OCI-LY7 (cell line): Measurements from ENCODE around the gene INF2. TPM values are rescaled to one million over a fixed set of nuclear protein-coding genes. Genes with fewer than 3 reads are reported as not detected.
A peak's percentile ranks its signal among the peaks of the same experiment; 100 is the strongest.

Experiments used
- BruUV-seq: library from RNA; stranded (reverse); fragments of 400-500 nt; replicated peaks from 2 replicates; lab custom pipeline; 2021; lab: Mats Ljungman, UMichigan
- CTCF ChIA-PET: fragments of 300-600 bp; sonication (Branson Sonifier 250); formaldehyde crosslinking; loops from one replicate; lab custom pipeline; 2022; ENCODE audit warnings: antibody characterized with exemption; ENCODE audit not compliant: unreplicated experiment; lab: Charles Lee
- POLR2A ChIA-PET: fragments of 300-600 bp; sonication (Branson Sonifier 250); formaldehyde crosslinking; loops from one replicate; lab custom pipeline; 2022; ENCODE audit warnings: antibody characterized with exemption; lab: Charles Lee
- DNase-seq: peaks from one replicate; pipeline ENCODE4 v3.0.0-alpha.2; 2015; ENCODE audit warnings: low spot score
- H2AFZ ChIP-seq: fragments of 200-600 bp; sonication (generic), shearing (Covaris generic); 2 replicates; pipeline ENCODE4 v1.6.1; 2014; ENCODE audit warnings: mild to moderate bottlenecking, antibody characterized with exemption, low read length, moderate library complexity
- H3K27ac ChIP-seq: fragments of 200-600 bp; sonication (generic); 2 replicates; pipeline ENCODE4 v1.5.1; 2014; ENCODE audit warnings: mixed run types, low read depth, mild to moderate bottlenecking, moderate library complexity, low read length, inconsistent platforms; ENCODE audit not compliant: poor library complexity, severe bottlenecking
- H3K36me3 ChIP-seq: fragments of 200-600 bp; sonication (generic); 2 replicates; pipeline ENCODE4 v1.6.1; 2014; ENCODE audit warnings: mild to moderate bottlenecking, antibody characterized with exemption, low read length, moderate library complexity, mixed read lengths; ENCODE audit not compliant: insufficient read depth
- H3K4me1 ChIP-seq: fragments of 200-600 bp; sonication (generic); 2 replicates; pipeline ENCODE4 v1.5.1; 2014; ENCODE audit warnings: mild to moderate bottlenecking, low read length; ENCODE audit not compliant: insufficient read depth, poor library complexity, severe bottlenecking
- H3K4me2 ChIP-seq: fragments of 200-600 bp; sonication (generic); 2 replicates; pipeline ENCODE4 v1.6.1; 2014; ENCODE audit warnings: mild to moderate bottlenecking, low read length
- H3K4me3 ChIP-seq: fragments of 200-600 bp; sonication (generic); 2 replicates; pipeline ENCODE4 v1.5.1; 2014; ENCODE audit warnings: mild to moderate bottlenecking, low read depth, low read length; ENCODE audit not compliant: poor library complexity, severe bottlenecking
- H3K79me2 ChIP-seq: fragments of 200-600 bp; sonication (generic); 2 replicates; pipeline ENCODE4 v1.6.1; 2016; ENCODE audit warnings: low read depth, mild to moderate bottlenecking, low read length, moderate library complexity, mixed read lengths; ENCODE audit not compliant: insufficient read depth
- H3K9me2 ChIP-seq: fragments of 200-600 bp; sonication (generic); 2 replicates; pipeline ENCODE4 v1.6.1; 2016; ENCODE audit warnings: mild to moderate bottlenecking, low read length, mixed read lengths; ENCODE audit not compliant: insufficient read depth
- H3K9me3 ChIP-seq: fragments of 200-600 bp; sonication (generic); 2 replicates; pipeline ENCODE4 v1.6.1; 2014; ENCODE audit warnings: mild to moderate bottlenecking, mixed run types, low read length, mixed read lengths
- H4K20me1 ChIP-seq: fragments of 200-600 bp; sonication (generic); 2 replicates; pipeline ENCODE4 v1.6.1; 2014; ENCODE audit warnings: mild to moderate bottlenecking, antibody characterized with exemption, low read length, moderate library complexity, mixed read lengths; ENCODE audit not compliant: insufficient read depth
- EZH2phosphoT487 ChIP-seq: fragments of 200-600 bp; sonication (generic); IDR thresholded peaks from 2 replicates; pipeline ENCODE4 v1.6.1; 2018; ENCODE audit warnings: low read depth, borderline replicate concordance, mild to moderate bottlenecking, mixed run types, antibody characterized with exemption, low read length, moderate library complexity, mixed read lengths
- intact Hi-C: fragments of 100-400 bp; cut with micrococcal nuclease; formaldehyde crosslinking; loops from one replicate; pipeline ENCODE4 v1.10.0; 2022; ENCODE audit not compliant: unreplicated experiment
- total RNA-seq, 2 experiments: library from RNA; depleted of rRNA in 1 of 2; stranded (reverse); fragments of >200 nt in 1 of 2; shearing (Covaris generic) in 1 of 2; gene quantifications; 2 replicates each; pipeline ENCODE4 v1.2.3, GENCODE V29; 2014 to 2022
- TF ChIP-seq, protein P1 (sequence below): fragments of 200-600 bp; sonication (generic); conservative IDR thresholded peaks from 2 replicates; pipeline ENCODE4 v1.5.1; 2014; ENCODE audit warnings: mild to moderate bottlenecking, antibody characterized with exemption, low read length, moderate library complexity, mixed read lengths

INF2 gene
- total RNA-seq, 2 experiments from 2014 or later: 39.4 to 51.6 TPM

DNA sequence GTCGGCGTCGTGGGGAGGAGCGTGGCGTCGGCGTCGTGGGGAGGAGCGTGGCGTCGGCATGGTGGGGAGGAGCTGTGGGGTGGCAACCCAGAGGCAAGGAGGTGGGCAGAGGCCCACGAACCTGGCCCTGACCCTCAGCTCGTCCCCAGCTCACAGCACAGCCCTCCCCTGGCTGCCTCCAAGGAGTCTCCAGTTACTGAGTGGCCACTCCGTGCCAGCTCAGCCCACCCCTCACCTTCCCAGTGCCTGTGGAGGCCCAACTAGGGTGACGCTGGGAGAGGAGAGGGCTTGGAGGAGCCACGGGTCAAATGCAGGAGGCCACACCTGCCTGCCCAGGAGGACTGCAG is 40.4 kb downstream of the INF2 start:
- Histone ChIP-seq H3K27ac (no peak overlapping the region), H3K79me2 (no peaks in the 10 kb centered on the region), H3K4me1 (no peaks in the 10 kb centered on the region), H3K9me2 (no peaks in the 10 kb centered on the region), H3K36me3 (no peaks in the 10 kb centered on the region), H3K4me2 (no peak overlapping the region), H2AFZ (no peak overlapping the region), H3K9me3 (no peaks in the 10 kb centered on the region), H3K4me3 (no peak overlapping the region), H4K20me1 (no peaks in the 10 kb centered on the region)
- no peak for DNase-seq
- CTCF ChIA-PET: no interaction called here
- POLR2A ChIA-PET: no interaction called here
- no peak for TF ChIP-seq EZH2phosphoT487
- TF ChIP-seq, protein P1, sequence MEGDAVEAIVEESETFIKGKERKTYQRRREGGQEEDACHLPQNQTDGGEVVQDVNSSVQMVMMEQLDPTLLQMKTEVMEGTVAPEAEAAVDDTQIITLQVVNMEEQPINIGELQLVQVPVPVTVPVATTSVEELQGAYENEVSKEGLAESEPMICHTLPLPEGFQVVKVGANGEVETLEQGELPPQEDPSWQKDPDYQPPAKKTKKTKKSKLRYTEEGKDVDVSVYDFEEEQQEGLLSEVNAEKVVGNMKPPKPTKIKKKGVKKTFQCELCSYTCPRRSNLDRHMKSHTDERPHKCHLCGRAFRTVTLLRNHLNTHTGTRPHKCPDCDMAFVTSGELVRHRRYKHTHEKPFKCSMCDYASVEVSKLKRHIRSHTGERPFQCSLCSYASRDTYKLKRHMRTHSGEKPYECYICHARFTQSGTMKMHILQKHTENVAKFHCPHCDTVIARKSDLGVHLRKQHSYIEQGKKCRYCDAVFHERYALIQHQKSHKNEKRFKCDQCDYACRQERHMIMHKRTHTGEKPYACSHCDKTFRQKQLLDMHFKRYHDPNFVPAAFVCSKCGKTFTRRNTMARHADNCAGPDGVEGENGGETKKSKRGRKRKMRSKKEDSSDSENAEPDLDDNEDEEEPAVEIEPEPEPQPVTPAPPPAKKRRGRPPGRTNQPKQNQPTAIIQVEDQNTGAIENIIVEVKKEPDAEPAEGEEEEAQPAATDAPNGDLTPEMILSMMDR: no peak
- BruUV-seq: no TSS peak
- intact Hi-C loops: no loop called here

DNA sequence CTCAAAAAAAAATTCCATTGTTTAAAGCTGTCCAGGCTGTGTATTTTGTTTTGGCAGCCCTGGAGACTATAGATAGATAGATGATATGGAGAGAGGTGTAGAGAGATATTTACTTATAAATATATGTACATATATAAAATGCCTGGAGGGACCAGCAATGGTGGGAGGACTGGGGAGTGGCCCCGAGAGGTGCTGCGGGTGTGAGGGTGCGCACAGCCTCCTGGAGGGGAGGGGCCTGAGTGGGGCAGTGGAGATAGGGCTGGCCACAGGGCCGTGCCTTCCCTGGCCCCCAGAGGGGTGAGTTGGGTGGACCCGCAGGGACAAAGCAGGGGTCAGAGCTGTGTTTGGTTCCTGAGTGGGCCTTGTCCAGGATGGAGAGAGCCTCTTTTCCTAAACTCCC is 41.1 kb downstream of the INF2 start:
- no peaks in the 10 kb centered on the region for H3K79me2 ChIP-seq
- no TSS peak for BruUV-seq
- no peak overlapping the region for H3K4me3 ChIP-seq
- no peaks in the 10 kb centered on the region for H4K20me1 ChIP-seq
- no peaks in the 10 kb centered on the region for H3K9me3 ChIP-seq
- H3K27ac ChIP-seq: no peak overlapping the region
- CTCF ChIA-PET: no interaction called here
- no peaks in the 10 kb centered on the region for H3K4me1 ChIP-seq
- TF ChIP-seq EZH2phosphoT487: no peak
- TF ChIP-seq, protein P1: no peak
- no peaks in the 10 kb centered on the region for H3K36me3 ChIP-seq
- no peaks in the 10 kb centered on the region for H3K9me2 ChIP-seq
- POLR2A ChIA-PET: no interaction called here
- no peak overlapping the region for H2AFZ ChIP-seq
- H3K4me2 ChIP-seq: no peak overlapping the region
- no peak for DNase-seq
- intact Hi-C loops: no loop called here

DNA sequence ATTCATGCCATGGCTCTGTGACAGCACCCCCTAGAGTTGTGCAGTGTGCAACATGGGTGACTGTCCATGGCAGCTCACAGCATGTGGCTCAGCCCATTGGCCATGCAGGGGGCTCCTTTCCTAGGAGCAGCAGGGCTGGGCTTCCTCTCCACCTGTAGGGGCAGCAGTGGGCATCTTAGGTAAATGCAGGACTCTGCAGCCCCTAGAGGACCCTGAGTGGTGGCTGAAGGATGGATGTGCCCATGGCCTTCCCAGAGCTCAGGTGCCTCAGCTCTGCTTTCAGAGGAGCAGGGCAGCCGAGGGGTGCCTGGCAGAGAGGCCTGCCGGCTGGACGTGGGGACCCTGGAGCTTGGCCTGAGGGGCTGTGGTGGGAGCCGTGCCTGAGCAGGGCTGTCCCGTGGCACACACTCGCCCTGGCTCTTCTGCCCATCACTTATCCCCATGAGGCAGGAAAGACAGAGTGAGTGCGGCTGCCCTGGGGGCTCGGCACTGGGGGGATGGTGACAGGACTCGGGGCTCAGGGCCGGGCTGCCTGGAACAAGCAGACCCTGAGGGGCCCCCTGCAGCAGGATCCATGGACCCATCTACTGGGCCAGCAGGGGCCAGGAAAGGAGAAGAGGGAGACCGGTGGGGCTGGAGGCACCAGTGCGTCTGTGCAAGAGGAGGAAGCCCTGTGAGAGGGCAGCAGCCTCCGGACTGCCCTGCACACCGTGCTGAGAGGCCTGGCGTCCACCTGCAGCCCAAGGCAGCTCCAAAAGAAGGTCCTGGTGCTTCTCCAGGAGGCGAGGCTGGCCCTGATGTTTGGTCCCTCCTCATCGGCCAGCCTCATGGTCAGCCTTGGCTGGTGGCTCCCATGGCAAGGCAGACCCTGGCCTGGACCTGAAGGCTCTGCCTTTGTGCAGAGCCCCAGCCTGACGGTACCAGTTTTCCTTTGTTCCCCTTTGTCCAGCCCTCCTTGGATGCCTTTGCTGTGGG is 42.2 kb downstream of the INF2 start:
- no peaks in the 10 kb centered on the region for H3K4me1 ChIP-seq
- ChIA-PET CTCF (interaction anchor here (1.4 kb wide), 1 partner anchor 20 kb away, joined by 4 read pairs; no protein-coding TSS in a partner anchor), POLR2A (no interaction called here)
- no peak for TF ChIP-seq EZH2phosphoT487
- TF ChIP-seq, protein P1: peak; percentile 58
- DNase-seq: peak; percentile 25
- H3K4me3 ChIP-seq: no peak overlapping the region
- no peaks in the 10 kb centered on the region for H4K20me1 ChIP-seq
- intact Hi-C loops: no loop called here
- no TSS peak for BruUV-seq
- H2AFZ ChIP-seq: no peak overlapping the region
- H3K79me2 ChIP-seq: no peaks in the 10 kb centered on the region
- no peaks in the 10 kb centered on the region for H3K9me2 ChIP-seq
- H3K9me3 ChIP-seq: no peaks in the 10 kb centered on the region
- no peak overlapping the region for H3K4me2 ChIP-seq
- H3K27ac ChIP-seq: no peak overlapping the region
- H3K36me3 ChIP-seq: no peaks in the 10 kb centered on the region
